Keratinocyte (primary cell): ENCODE measurements around the gene TMEM131. TPM values are rescaled to one million over a fixed set of nuclear protein-coding genes. Genes with fewer than 3 reads are reported as not detected.

ENCODE experiments used
- DNase-seq: peaks from one replicate; pipeline ENCODE4 v3.0.0-alpha.2; 2011; ENCODE audit warnings: low read depth, missing footprints, low spot score
- FAIRE-seq: peaks from 2 replicates; lab custom pipeline; 2011; peaks lifted over from hg19 to GRCh38; lab: Jason Lieb, UNC
- H2AFZ ChIP-seq: 2 replicates; pipeline ENCODE4 v1.6.0; 2012; ENCODE audit warnings: low read length, control low read depth, inconsistent platforms; ENCODE audit not compliant: control insufficient read depth
- H3K27ac ChIP-seq: 2 replicates; pipeline ENCODE4 v1.5.1; 2011; ENCODE audit warnings: low read length; ENCODE audit not compliant: control insufficient read depth, insufficient read depth
- H3K27me3 ChIP-seq: 3 replicates; pipeline ENCODE4 v1.6.0; 2011; ENCODE audit warnings: low read length; ENCODE audit not compliant: control insufficient read depth, insufficient read depth; ENCODE audit errors: extremely low read depth
- H3K36me3 ChIP-seq, 2 experiments: 2 replicates in 1 of 2; 3 replicates in 1 of 2; pipeline ENCODE4 v1.5.1; 2011; ENCODE audit warnings: low read length in 2 of 2, mild to moderate bottlenecking in 1 of 2; ENCODE audit not compliant: control insufficient read depth in 2 of 2, insufficient read depth in 2 of 2; ENCODE audit errors: extremely low read depth in 1 of 2
- H3K4me1 ChIP-seq: 3 replicates; pipeline ENCODE4 v1.5.1; 2011; ENCODE audit warnings: low read length; ENCODE audit not compliant: control insufficient read depth, insufficient read depth; ENCODE audit errors: extremely low read depth
- H3K4me2 ChIP-seq: 3 replicates; pipeline ENCODE4 v1.6.0; 2011; ENCODE audit warnings: low read depth, low read length; ENCODE audit not compliant: control insufficient read depth, insufficient read depth; ENCODE audit errors: extremely low read depth
- H3K4me3 ChIP-seq, 3 experiments: fragments of 200-600 bp in 1 of 3; sonication (generic) in 1 of 3; 2 replicates in 2 of 3; 3 replicates in 1 of 3; pipeline ENCODE4 v1.5.1; 2011 to 2016; ENCODE audit warnings: low read length in 3 of 3, mild to moderate bottlenecking in 3 of 3, control low read depth in 2 of 3, inconsistent platforms in 1 of 3, low read depth in 1 of 3, mixed read lengths in 1 of 3, mixed run types in 1 of 3, moderate library complexity in 1 of 3; ENCODE audit not compliant: control insufficient read depth in 2 of 3, insufficient read depth in 2 of 3; ENCODE audit errors: extremely low read depth in 1 of 3
- H3K79me2 ChIP-seq: 2 replicates; pipeline ENCODE4 v1.6.0; 2012; ENCODE audit warnings: low read length; ENCODE audit not compliant: control insufficient read depth, insufficient read depth
- H3K9ac ChIP-seq: 3 replicates; pipeline ENCODE4 v1.6.0; 2011; ENCODE audit warnings: low read length; ENCODE audit not compliant: control insufficient read depth, insufficient read depth; ENCODE audit errors: extremely low read depth
- H3K9me1 ChIP-seq: 3 replicates; pipeline ENCODE4 v1.6.0; 2011; ENCODE audit warnings: low read length; ENCODE audit not compliant: control insufficient read depth, insufficient read depth; ENCODE audit errors: extremely low read depth
- H3K9me3 ChIP-seq: 2 replicates; pipeline ENCODE4 v1.5.1; 2012; ENCODE audit warnings: low read depth, low read length; ENCODE audit not compliant: control insufficient read depth
- H4K20me1 ChIP-seq: 3 replicates; pipeline ENCODE4 v1.6.0; 2011; ENCODE audit warnings: low read length; ENCODE audit not compliant: control insufficient read depth, insufficient read depth; ENCODE audit errors: extremely low read depth
- CTCF ChIP-seq, 3 experiments: IDR thresholded peaks in 1 of 3; conservative IDR thresholded peaks in 1 of 3; optimal IDR thresholded peaks in 1 of 3; 2 replicates in 2 of 3; 3 replicates in 1 of 3; pipeline versions ENCODE3 to v1.5.1; 2011; ENCODE audit warnings: low read length in 3 of 3, mild to moderate bottlenecking in 3 of 3, moderate library complexity in 2 of 3, control low read depth in 1 of 3, inconsistent platforms in 1 of 3; ENCODE audit not compliant: insufficient read depth in 2 of 3; ENCODE audit errors: extremely low read depth in 1 of 3
- EZH2 ChIP-seq: IDR thresholded peaks from one replicate; pipeline ENCODE4 v1.6.1; 2012; ENCODE audit warnings: inconsistent platforms, mild to moderate bottlenecking, low read length, moderate library complexity
- dilution Hi-C: fragments of 300-500 bp; cut with MboI; formaldehyde crosslinking; loops from one replicate; pipeline ENCODE4 v1.7.0; 2020; ENCODE audit warnings: low sequenced_read_pairs; ENCODE audit not compliant: extremely low pct_ligation_motif_present
- polyA plus RNA-seq, 5 experiments: library from polyadenylated mRNA; depleted of rRNA in 3 of 5; stranded (reverse) in 3 of 5; stranded (forward) in 1 of 5; unstranded in 1 of 5; fragments of >200 nt; gene quantifications; 1 replicate in 1 of 5; 2 replicates in 3 of 5; 3 replicates in 1 of 5; pipeline versions ENCODE4 v1.2.1 to v1.2.3, GENCODE V29; 2011 to 2012; ENCODE audit warnings: missing spikeins in 2 of 5, low read depth in 1 of 5, low replicate concordance in 1 of 5

TMEM131 gene
- polyA plus RNA-seq, 1 donor (not counting 4 experiments of a cell fraction or from before 2014, with no cell fraction given): 25.5 TPM

DNA sequence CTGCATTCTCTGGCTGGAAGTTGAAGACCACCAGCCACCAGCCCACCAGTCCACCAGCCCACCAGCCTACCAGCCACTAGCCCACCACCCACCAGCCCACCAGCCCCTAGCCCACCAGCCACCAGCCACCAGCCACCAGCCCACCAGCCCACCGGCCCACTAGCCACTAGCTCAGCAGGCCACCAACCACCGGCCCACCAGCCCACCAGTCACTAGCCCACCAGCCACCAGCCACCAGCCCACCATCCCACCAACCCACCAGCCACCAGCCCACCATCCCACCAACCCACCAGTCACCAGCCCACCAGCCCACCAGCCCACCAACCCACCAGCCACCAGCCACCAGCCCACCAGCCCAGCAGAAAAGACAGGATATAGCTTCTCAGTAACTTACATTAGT, 18.6 kb upstream of the TMEM131 start:
- no peaks in the 10 kb centered on the region for H3K4me1 ChIP-seq
- no peak overlapping the region for H3K9ac ChIP-seq
- no peaks in the 10 kb centered on the region for H4K20me1 ChIP-seq
- H2AFZ ChIP-seq: no peak overlapping the region
- TF ChIP-seq CTCF (optimal IDR thresholded peaks at IDR 0.05 in 1 of 3, IDR thresholded peaks at IDR 0.05 in 1 of 3, conservative IDR thresholded peaks at IDR 0.05 in 1 of 3; ENCODE audit: extremely low read depth in 1 of 3, insufficient read depth in 2 of 3, low read length in 3 of 3) (no peak), EZH2 (no peak)
- H3K4me2 ChIP-seq: no peak overlapping the region
- H3K4me3 ChIP-seq: no peak overlapping the region
- no peaks in the 10 kb centered on the region for H3K9me1 ChIP-seq
- no peak overlapping the region for H3K27ac ChIP-seq
- no peaks in the 10 kb centered on the region for H3K27me3 ChIP-seq
- H3K79me2 ChIP-seq: no peaks in the 10 kb centered on the region
- dilution Hi-C loops: no loop called here
- no peaks in the 10 kb centered on the region for H3K36me3 ChIP-seq
- no peaks in the 10 kb centered on the region for H3K9me3 ChIP-seq
- FAIRE-seq: no peak
- no peak for DNase-seq

DNA sequence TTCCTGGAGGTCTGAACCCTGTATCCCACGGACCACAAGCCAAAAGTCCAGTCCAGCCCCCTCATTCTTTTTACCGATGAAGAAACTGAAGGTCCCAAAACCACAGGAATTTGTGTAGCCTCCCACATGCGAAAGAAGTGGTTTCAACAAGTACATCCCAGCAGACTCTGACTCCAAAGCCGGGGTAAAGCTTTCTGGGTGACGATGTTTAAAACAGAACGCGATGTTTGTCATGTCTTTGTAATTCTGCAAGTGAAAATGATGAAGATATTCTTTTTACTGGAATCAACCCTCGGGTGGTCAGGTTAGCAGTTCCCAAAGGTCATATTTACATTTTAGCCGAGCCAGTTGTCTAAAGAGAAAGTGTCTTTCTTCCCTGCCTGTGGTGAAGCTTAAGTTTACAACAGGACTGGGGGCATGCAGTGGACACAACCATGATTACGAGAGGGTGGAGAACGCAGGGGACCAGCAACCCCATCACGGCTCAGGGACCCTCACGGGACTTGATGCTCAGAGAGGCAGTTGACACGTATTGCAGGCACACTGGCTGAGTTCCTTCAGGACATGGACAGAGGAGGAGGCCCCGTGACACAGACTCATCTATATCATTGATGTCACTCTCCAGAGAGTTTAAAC, 17.8 kb upstream of the TMEM131 start:
- Histone ChIP-seq H3K27ac (no peak overlapping the region), H3K4me2 (no peak overlapping the region), H2AFZ (no peak overlapping the region)

More for the DNA sequence above, 17.8 kb upstream of the TMEM131 start:
- no peaks in the 10 kb centered on the region for H3K4me1 ChIP-seq
- no peaks in the 10 kb centered on the region for H4K20me1 ChIP-seq
- dilution Hi-C loops: no loop called here
- H3K27me3 ChIP-seq: no peaks in the 10 kb centered on the region
- no peaks in the 10 kb centered on the region for H3K9me3 ChIP-seq
- TF ChIP-seq CTCF (optimal IDR thresholded peaks at IDR 0.05 in 1 of 3, IDR thresholded peaks at IDR 0.05 in 1 of 3, conservative IDR thresholded peaks at IDR 0.05 in 1 of 3; ENCODE audit: extremely low read depth in 1 of 3, insufficient read depth in 2 of 3, low read length in 3 of 3): no peak
- H3K4me3 ChIP-seq: no peak overlapping the region
- no peak overlapping the region for H3K9ac ChIP-seq
- no peaks in the 10 kb centered on the region for H3K79me2 ChIP-seq
- H3K9me1 ChIP-seq: no peaks in the 10 kb centered on the region
- DNase-seq (no peak), FAIRE-seq (no peak)
- H3K36me3 ChIP-seq: no peaks in the 10 kb centered on the region
